ENCODE data around the gene BBC3.
A peak's percentile ranks its signal among the peaks of the same experiment; 100 is the strongest.

Gene BBC3

GRCh38 chr19:47273313-47274070 lies 42.5 kb upstream of the BBC3 start:
- TF ChIP-seq CTCF (IDR thresholded peaks at IDR 0.05): no peak
- no peak for TF ChIP-seq ZFX (IDR thresholded peaks at IDR 0.05; ENCODE audit: borderline replicate concordance)
- H3K27ac ChIP-seq: peak overlapping the region; percentile 95

- no peak for TF ChIP-seq ZFX (IDR thresholded peaks at IDR 0.05; ENCODE audit: borderline replicate concordance)
- no peak for TF ChIP-seq CTCF (IDR thresholded peaks at IDR 0.05)
- peak overlapping the region; percentile 95 for H3K27ac ChIP-seq
Measured at GRCh38 chr19:47272448-47273312, 41.7 kb upstream of the BBC3 start.

GRCh38 chr19:47271949-47272348 lies 41.0 kb upstream of the BBC3 start:
- no peak overlapping the region for H3K27ac ChIP-seq
- no peak for TF ChIP-seq ZFX (IDR thresholded peaks at IDR 0.05; ENCODE audit: borderline replicate concordance)
- TF ChIP-seq CTCF (IDR thresholded peaks at IDR 0.05): no peak

- TF ChIP-seq ZFX (IDR thresholded peaks at IDR 0.05; ENCODE audit: borderline replicate concordance): no peak
- TF ChIP-seq CTCF (IDR thresholded peaks at IDR 0.05): no peak
- no peak overlapping the region for H3K27ac ChIP-seq
Measured at GRCh38 chr19:47270408-47270807, 39.4 kb upstream of the BBC3 start.

- H3K27ac ChIP-seq: no peak overlapping the region
- no peak for TF ChIP-seq CTCF (IDR thresholded peaks at IDR 0.05)
- no peak for TF ChIP-seq ZFX (IDR thresholded peaks at IDR 0.05; ENCODE audit: borderline replicate concordance)
Measured at GRCh38 chr19:47269596-47269995, 38.6 kb upstream of the BBC3 start.

- TF ChIP-seq CTCF (IDR thresholded peaks at IDR 0.05) (no peak), ZFX (IDR thresholded peaks at IDR 0.05; ENCODE audit: borderline replicate concordance) (no peak)
- H3K27ac ChIP-seq: no peak overlapping the region
Measured at GRCh38 chr19:47268028-47268427, 37.0 kb upstream of the BBC3 start.

- TF ChIP-seq ZFX (IDR thresholded peaks at IDR 0.05; ENCODE audit: borderline replicate concordance): no peak
- TF ChIP-seq CTCF (IDR thresholded peaks at IDR 0.05): no peak
Measured at GRCh38 chr19:47267350-47267759, 36.4 kb upstream of the BBC3 start.

More at GRCh38 chr19:47267350-47267759, 36.4 kb upstream of the BBC3 start:
- no peak overlapping the region for H3K27ac ChIP-seq

All from 22Rv1 (cell line).